IMR-90 (cell line): ENCODE measurements around the gene ASRGL1.

Source experiments
- BHLHE40 ChIP-seq: fragments of 150-350 bp; IDR thresholded peaks from 2 replicates; pipeline ENCODE4 v1.6.1; 2016; ENCODE audit warnings: mild to moderate bottlenecking, low read depth, low read length
- MAZ ChIP-seq: IDR thresholded peaks from 2 replicates; pipeline ENCODE4 v1.6.1; 2012; ENCODE audit warnings: low read depth, mild to moderate bottlenecking, low read length, improper control_type of control experiment, moderate library complexity, borderline replicate concordance
- MXI1 ChIP-seq: IDR thresholded peaks from 2 replicates; pipeline ENCODE4 v1.6.1; 2012; ENCODE audit warnings: low read depth, mild to moderate bottlenecking, low read length, moderate library complexity, borderline replicate concordance
- POLR2A ChIP-seq: IDR thresholded peaks from 2 replicates; pipeline ENCODE4 v1.6.1; 2012; ENCODE audit warnings: mild to moderate bottlenecking, low read depth, low read length
- RCOR1 ChIP-seq: IDR thresholded peaks from 2 replicates; pipeline ENCODE4 v1.6.1; 2012; ENCODE audit warnings: mild to moderate bottlenecking, low read length, improper control_type of control experiment; ENCODE audit not compliant: insufficient replicate concordance
- RFX5 ChIP-seq: IDR thresholded peaks from 2 replicates; pipeline ENCODE4 v1.8.0; 2012; ENCODE audit warnings: low read depth, mild to moderate bottlenecking, low read length, moderate library complexity
- SMC3 ChIP-seq: fragments of 150-350 bp; IDR thresholded peaks from 2 replicates; pipeline ENCODE4 v1.6.1; 2016; ENCODE audit warnings: low read depth, mild to moderate bottlenecking, antibody characterized with exemption, low read length, moderate library complexity
- TF ChIP-seq, protein P1 (sequence below): conservative IDR thresholded peaks from 2 replicates; pipeline ENCODE4 v1.5.1; 2012; ENCODE audit warnings: mild to moderate bottlenecking, low read depth, low read length, improper control_type of control experiment
- TF ChIP-seq, protein P2 (sequence below): fragments of 150-350 bp; IDR thresholded peaks from 2 replicates; pipeline ENCODE4 v1.6.1; 2016; ENCODE audit warnings: low read depth, mild to moderate bottlenecking, low read length, moderate library complexity, borderline replicate concordance

DNA sequence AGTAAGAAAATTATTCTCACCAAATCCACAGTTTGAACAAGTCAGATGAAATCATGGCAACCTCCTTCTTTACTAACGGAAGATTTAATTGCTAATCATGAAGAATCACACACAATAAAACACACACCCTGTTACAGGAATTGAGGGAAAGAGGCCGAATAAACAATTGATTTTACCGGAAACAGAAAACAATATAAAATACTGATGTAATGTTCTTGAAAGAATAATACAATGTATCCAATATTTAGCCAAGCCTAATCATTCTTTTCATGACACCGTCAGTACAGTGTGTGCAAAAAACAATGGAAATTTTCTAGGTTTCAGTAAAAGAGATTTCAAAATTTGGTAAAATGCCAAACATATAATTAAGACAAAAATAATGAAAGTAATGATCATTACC is 23.4 kb downstream of the ASRGL1 start:
- TF ChIP-seq, protein P1, sequence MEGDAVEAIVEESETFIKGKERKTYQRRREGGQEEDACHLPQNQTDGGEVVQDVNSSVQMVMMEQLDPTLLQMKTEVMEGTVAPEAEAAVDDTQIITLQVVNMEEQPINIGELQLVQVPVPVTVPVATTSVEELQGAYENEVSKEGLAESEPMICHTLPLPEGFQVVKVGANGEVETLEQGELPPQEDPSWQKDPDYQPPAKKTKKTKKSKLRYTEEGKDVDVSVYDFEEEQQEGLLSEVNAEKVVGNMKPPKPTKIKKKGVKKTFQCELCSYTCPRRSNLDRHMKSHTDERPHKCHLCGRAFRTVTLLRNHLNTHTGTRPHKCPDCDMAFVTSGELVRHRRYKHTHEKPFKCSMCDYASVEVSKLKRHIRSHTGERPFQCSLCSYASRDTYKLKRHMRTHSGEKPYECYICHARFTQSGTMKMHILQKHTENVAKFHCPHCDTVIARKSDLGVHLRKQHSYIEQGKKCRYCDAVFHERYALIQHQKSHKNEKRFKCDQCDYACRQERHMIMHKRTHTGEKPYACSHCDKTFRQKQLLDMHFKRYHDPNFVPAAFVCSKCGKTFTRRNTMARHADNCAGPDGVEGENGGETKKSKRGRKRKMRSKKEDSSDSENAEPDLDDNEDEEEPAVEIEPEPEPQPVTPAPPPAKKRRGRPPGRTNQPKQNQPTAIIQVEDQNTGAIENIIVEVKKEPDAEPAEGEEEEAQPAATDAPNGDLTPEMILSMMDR, result no peak
- TF ChIP-seq, protein P2, sequence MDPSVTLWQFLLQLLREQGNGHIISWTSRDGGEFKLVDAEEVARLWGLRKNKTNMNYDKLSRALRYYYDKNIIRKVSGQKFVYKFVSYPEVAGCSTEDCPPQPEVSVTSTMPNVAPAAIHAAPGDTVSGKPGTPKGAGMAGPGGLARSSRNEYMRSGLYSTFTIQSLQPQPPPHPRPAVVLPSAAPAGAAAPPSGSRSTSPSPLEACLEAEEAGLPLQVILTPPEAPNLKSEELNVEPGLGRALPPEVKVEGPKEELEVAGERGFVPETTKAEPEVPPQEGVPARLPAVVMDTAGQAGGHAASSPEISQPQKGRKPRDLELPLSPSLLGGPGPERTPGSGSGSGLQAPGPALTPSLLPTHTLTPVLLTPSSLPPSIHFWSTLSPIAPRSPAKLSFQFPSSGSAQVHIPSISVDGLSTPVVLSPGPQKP, result no peak
- TF ChIP-seq POLR2A (no peak), BHLHE40 (no peak), MAZ (no peak), RCOR1 (no peak), MXI1 (no peak), SMC3 (no peak), RFX5 (no peak)
